Prostate gland (tissue), 2 donors: Measurements from ENCODE around the gene NEUROD4. TPM values are rescaled to one million over a fixed set of nuclear protein-coding genes. Genes with fewer than 3 reads are reported as not detected.

Experiments used
- DNase-seq: peaks from one replicate; pipeline ENCODE4 v3.0.0-alpha.2; 2019; ENCODE audit warnings: low spot score
- H3K27ac ChIP-seq, 2 donors: fragments of 200-600 bp; sonication (generic); 2 replicates each; pipeline ENCODE4 v1.5.1; 2017 to 2019
- H3K27me3 ChIP-seq: fragments of 200-600 bp; sonication (generic); replicated peaks from 2 replicates; pipeline ENCODE4 v1.5.1; 2019; ENCODE audit not compliant: insufficient read depth
- H3K36me3 ChIP-seq, 2 donors: fragments of 200-600 bp; sonication (generic); 1 replicate in 1 of 2; 2 replicates in 1 of 2; pipeline versions ENCODE4 v1.5.1 to v1.8.1; 2017 to 2019
- H3K4me1 ChIP-seq: fragments of 200-600 bp; sonication (generic); replicated peaks from 2 replicates; pipeline ENCODE4 v1.5.1; 2019
- H3K4me3 ChIP-seq, 2 donors: fragments of 200-600 bp; sonication (generic); 2 replicates each; pipeline ENCODE4 v1.5.1; 2017 to 2019
- H3K9me3 ChIP-seq: fragments of 200-600 bp; sonication (generic); 2 replicates; pipeline ENCODE4 v1.5.1; 2017
- CTCF ChIP-seq, 4 experiments: fragments of 200-600 bp in 2 of 4; fragments of 450-650 bp in 2 of 4; sonication (generic) in 2 of 4; IDR thresholded peaks; 1 replicate in 3 of 4; 2 replicates in 1 of 4; pipeline ENCODE4 v1.5.1; 2016 to 2019; ENCODE audit warnings: antibody characterized with exemption in 4 of 4, mild to moderate bottlenecking in 2 of 4, moderate library complexity in 2 of 4
- POLR2A ChIP-seq: fragments of 450-650 bp; IDR thresholded peaks from one replicate; pipeline ENCODE4 v1.6.1; 2016; ENCODE audit warnings: antibody characterized with exemption, mild to moderate bottlenecking
- POLR2AphosphoS5 ChIP-seq: sonication (generic); formaldehyde crosslinking; IDR thresholded peaks from one replicate; pipeline ENCODE4 v1.6.1; 2017; ENCODE audit warnings: antibody characterized with exemption
- WGBS: methylation state at CpG from one replicate; pipeline ENCODE4 v1.1.5; 2018; 5-methylcytosine and 5-hydroxymethylcytosine counted together
- intact Hi-C: fragments of 100-400 bp; cut with DNase I; formaldehyde crosslinking; loops from one replicate; pipeline ENCODE4 v1.14.2; 2022
- total RNA-seq, 2 donors: library from RNA; depleted of rRNA; stranded (reverse); fragments of >200 nt; gene quantifications; one replicate each; pipeline ENCODE4 v1.1.0, GENCODE V29; 2016

The NEUROD4 gene
- total RNA-seq, 2 donors from 2014 or later = 0.11 TPM; not detected in 1

DNA sequence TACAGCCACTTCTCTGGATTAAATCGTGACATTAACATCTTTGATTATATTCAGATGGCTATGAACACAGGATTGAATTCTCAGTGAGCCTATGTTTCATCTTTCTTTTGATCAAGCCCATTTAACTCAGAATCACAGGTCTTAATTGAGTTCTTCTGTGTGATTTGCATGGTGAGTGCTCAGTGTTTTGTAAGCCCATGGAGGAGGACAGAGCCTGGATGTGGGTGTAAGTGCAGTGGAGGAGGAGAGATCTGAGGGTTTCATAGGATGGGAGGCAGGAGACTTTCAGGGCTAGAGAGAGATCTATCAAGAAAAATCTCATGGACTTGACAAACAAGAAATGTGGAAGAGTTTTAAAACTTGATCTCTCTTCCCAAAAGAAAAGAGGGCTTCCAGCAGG lies 29.9 kb upstream of the NEUROD4 start:
- no peak for DNase-seq
- WGBS = 67% methylated on average over 1 of the region's 1 CpG
- Histone ChIP-seq H3K27me3 (no peaks in the 10 kb centered on the region), H3K36me3 (no peaks in the 10 kb centered on the region), H3K27ac (no peak overlapping the region), H3K4me3 (no peak overlapping the region), H3K9me3 (no peaks in the 10 kb centered on the region), H3K4me1 (no peaks in the 10 kb centered on the region)
- intact Hi-C loops = no loop called here
- TF ChIP-seq CTCF (IDR thresholded peaks at IDR 0.05) (no peak), POLR2AphosphoS5 (no peak), POLR2A (no peak)

- H3K4me1 ChIP-seq = no peaks in the 10 kb centered on the region
- TF ChIP-seq POLR2AphosphoS5 = no peak
- no peak for TF ChIP-seq POLR2A
- TF ChIP-seq CTCF (IDR thresholded peaks at IDR 0.05) = no peak
- H3K9me3 ChIP-seq = no peaks in the 10 kb centered on the region
- 90% methylated on average over 9 of the region's 9 CpGs for WGBS
- no peak for DNase-seq
- H3K27me3 ChIP-seq = no peaks in the 10 kb centered on the region
- no peaks in the 10 kb centered on the region for H3K36me3 ChIP-seq
- no peak overlapping the region for H3K27ac ChIP-seq
- intact Hi-C loops = no loop called here
- H3K4me3 ChIP-seq = no peak overlapping the region
These were observed 28.4 kb upstream of the NEUROD4 start for GRCh38 chr12:54991161-54991990.

- no peaks in the 10 kb centered on the region for H3K9me3 ChIP-seq
- no peak for DNase-seq
- WGBS = 82% methylated on average over 5 of the region's 5 CpGs
- no peaks in the 10 kb centered on the region for H3K36me3 ChIP-seq
- TF ChIP-seq POLR2AphosphoS5 (no peak), CTCF (IDR thresholded peaks at IDR 0.05) (no peak), POLR2A (no peak)
- H3K4me1 ChIP-seq = no peaks in the 10 kb centered on the region
- H3K27ac ChIP-seq = no peak overlapping the region
- intact Hi-C loops = no loop called here
- H3K27me3 ChIP-seq = no peaks in the 10 kb centered on the region
- no peak overlapping the region for H3K4me3 ChIP-seq
These were observed 27.8 kb upstream of the NEUROD4 start for GRCh38 chr12:54991991-54992375.

- Histone ChIP-seq H3K9me3 (no peaks in the 10 kb centered on the region), H3K4me3 (no peak overlapping the region), H3K27me3 (no peaks in the 10 kb centered on the region), H3K36me3 (no peaks in the 10 kb centered on the region), H3K27ac (no peak overlapping the region), H3K4me1 (no peaks in the 10 kb centered on the region)
- TF ChIP-seq POLR2A (no peak), CTCF (IDR thresholded peaks at IDR 0.05) (peak; percentile 77 to 92 (median 82)), POLR2AphosphoS5 (no peak)
- DNase-seq = peak; percentile 55
- intact Hi-C loops = loop anchor here (1.0 kb wide), 1 partner anchor 80 kb away; no protein-coding TSS in a partner anchor
- 22% methylated on average over 12 of the region's 12 CpGs for WGBS
These were observed 26.5 kb upstream of the NEUROD4 start for GRCh38 chr12:54993181-54993835.
